OCI-LY1 (cell line): ENCODE data around the gene CCDC28B.

Experiments
- CTCF ChIP-seq: fragments of 200-600 bp; sonication (generic), shearing (Covaris generic); IDR thresholded peaks from 2 replicates; pipeline ENCODE4 v1.5.1; 2017; ENCODE audit warnings: mild to moderate bottlenecking, antibody characterized with exemption, low read length, moderate library complexity, mixed read lengths
- EZH2 ChIP-seq: fragments of 200-600 bp; sonication (generic), shearing (Covaris generic); IDR thresholded peaks from 2 replicates; pipeline ENCODE4 v1.8.0; 2017; ENCODE audit warnings: borderline replicate concordance, mixed run types, mild to moderate bottlenecking, antibody characterized with exemption, low read length, moderate library complexity, mixed read lengths

- TF ChIP-seq CTCF (no peak), EZH2 (no peak)
Measured at GRCh38 chr1:32195531-32195930, 4.9 kb upstream of the CCDC28B start.
